DOHH2 (cell line): ENCODE data around the gene BEX1.

Source experiments
- H3F3A ChIP-seq: fragments of 200-600 bp; sonication (generic), shearing (Covaris generic); 2 replicates; pipeline ENCODE4 v1.6.0; 2016; ENCODE audit warnings: antibody characterized with exemption, mild to moderate bottlenecking; ENCODE audit not compliant: control insufficient read depth, insufficient read depth
- H3K27ac ChIP-seq: fragments of 200-600 bp; sonication (generic); 2 replicates; pipeline ENCODE4 v1.5.1; 2014; ENCODE audit warnings: low read depth, mild to moderate bottlenecking, low read length, moderate library complexity
- H3K27me3 ChIP-seq: fragments of 200-600 bp; sonication (generic); 2 replicates; pipeline ENCODE4 v1.6.1; 2014; ENCODE audit warnings: mild to moderate bottlenecking, low read length, mixed read lengths; ENCODE audit not compliant: control insufficient read depth
- H3K36me3 ChIP-seq: fragments of 200-600 bp; sonication (generic); 2 replicates; pipeline ENCODE4 v1.6.1; 2014; ENCODE audit warnings: mild to moderate bottlenecking, low read length, moderate library complexity, mixed read lengths; ENCODE audit not compliant: control insufficient read depth
- H3K4me1 ChIP-seq: fragments of 200-600 bp; sonication (generic); 2 replicates; pipeline ENCODE4 v1.6.1; 2014; ENCODE audit warnings: mild to moderate bottlenecking, low read length, mixed read lengths; ENCODE audit not compliant: control insufficient read depth
- H3K4me2 ChIP-seq: fragments of 200-600 bp; sonication (generic); 2 replicates; pipeline ENCODE4 v1.6.0; 2014; ENCODE audit warnings: mild to moderate bottlenecking, low read length, moderate library complexity
- H3K4me3 ChIP-seq: fragments of 200-600 bp; sonication (generic); 2 replicates; pipeline ENCODE4 v1.5.1; 2014; ENCODE audit warnings: mild to moderate bottlenecking, low read length, mixed read lengths
- H3K79me2 ChIP-seq: fragments of 200-600 bp; sonication (generic); 2 replicates; pipeline ENCODE4 v1.6.1; 2014; ENCODE audit warnings: mild to moderate bottlenecking, low read length, mixed read lengths; ENCODE audit not compliant: control insufficient read depth
- H3K9me2 ChIP-seq: fragments of 200-600 bp; sonication (generic); replicated peaks from 2 replicates; pipeline ENCODE4 v1.6.1; 2014; ENCODE audit warnings: mild to moderate bottlenecking, low read length, mixed read lengths; ENCODE audit not compliant: control insufficient read depth
- H3K9me3 ChIP-seq: fragments of 200-600 bp; sonication (generic); 2 replicates; pipeline ENCODE4 v1.6.1; 2014; ENCODE audit warnings: antibody characterized with exemption, low read length, mixed read lengths; ENCODE audit not compliant: control insufficient read depth, insufficient read depth
- H4K20me1 ChIP-seq: fragments of 200-600 bp; sonication (generic); 2 replicates; pipeline ENCODE4 v1.6.0; 2014; ENCODE audit warnings: low read depth, mild to moderate bottlenecking, antibody characterized with exemption, low read length, moderate library complexity; ENCODE audit not compliant: control insufficient read depth, insufficient read depth
- EZH2phosphoT487 ChIP-seq: fragments of 200-600 bp; sonication (generic); IDR thresholded peaks from 2 replicates; pipeline ENCODE4 v1.6.1; 2017; ENCODE audit warnings: borderline replicate concordance, mild to moderate bottlenecking, antibody characterized with exemption, low read length, moderate library complexity, mixed read lengths
- TF ChIP-seq, protein P1 (sequence below): fragments of 200-600 bp; sonication (generic); IDR thresholded peaks from one replicate; pipeline ENCODE4 v1.5.1; 2014; ENCODE audit warnings: antibody characterized with exemption, mild to moderate bottlenecking, low read depth, low read length; ENCODE audit not compliant: poor library complexity, severe bottlenecking

BEX1 gene

DNA sequence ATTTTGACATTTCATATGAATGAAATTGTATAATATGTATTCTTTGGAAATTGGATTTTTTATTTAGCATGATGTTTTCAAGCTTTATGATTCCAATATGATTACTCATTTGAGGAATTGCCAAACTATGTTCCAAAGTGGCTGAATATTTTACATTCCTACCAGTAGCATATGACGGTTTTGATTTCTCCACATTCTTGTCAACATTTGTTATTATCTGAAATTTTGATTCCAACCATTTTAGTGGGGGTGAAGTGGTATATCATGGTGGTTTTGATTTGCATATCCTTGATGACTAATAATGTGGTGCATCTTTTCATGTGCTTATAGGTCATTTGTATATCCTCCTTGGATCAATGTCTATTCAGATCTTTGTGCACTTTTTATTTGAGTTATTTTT, 2.6 kb upstream of the BEX1 start:
- no peaks in the 10 kb centered on the region for H3K9me2 ChIP-seq

GRCh38 chrX:103063191-103063845, 653 bp downstream of the BEX1 start:
- no peaks in the 10 kb centered on the region for H3K79me2 ChIP-seq
- no peak overlapping the region for H3K4me3 ChIP-seq
- no peaks in the 10 kb centered on the region for H3K9me2 ChIP-seq
- H4K20me1 ChIP-seq = no peaks in the 10 kb centered on the region
- no peak overlapping the region for H3K4me2 ChIP-seq
- H3K27ac ChIP-seq = no peak overlapping the region
- H3K9me3 ChIP-seq = no peaks in the 10 kb centered on the region
- TF ChIP-seq, protein P1, sequence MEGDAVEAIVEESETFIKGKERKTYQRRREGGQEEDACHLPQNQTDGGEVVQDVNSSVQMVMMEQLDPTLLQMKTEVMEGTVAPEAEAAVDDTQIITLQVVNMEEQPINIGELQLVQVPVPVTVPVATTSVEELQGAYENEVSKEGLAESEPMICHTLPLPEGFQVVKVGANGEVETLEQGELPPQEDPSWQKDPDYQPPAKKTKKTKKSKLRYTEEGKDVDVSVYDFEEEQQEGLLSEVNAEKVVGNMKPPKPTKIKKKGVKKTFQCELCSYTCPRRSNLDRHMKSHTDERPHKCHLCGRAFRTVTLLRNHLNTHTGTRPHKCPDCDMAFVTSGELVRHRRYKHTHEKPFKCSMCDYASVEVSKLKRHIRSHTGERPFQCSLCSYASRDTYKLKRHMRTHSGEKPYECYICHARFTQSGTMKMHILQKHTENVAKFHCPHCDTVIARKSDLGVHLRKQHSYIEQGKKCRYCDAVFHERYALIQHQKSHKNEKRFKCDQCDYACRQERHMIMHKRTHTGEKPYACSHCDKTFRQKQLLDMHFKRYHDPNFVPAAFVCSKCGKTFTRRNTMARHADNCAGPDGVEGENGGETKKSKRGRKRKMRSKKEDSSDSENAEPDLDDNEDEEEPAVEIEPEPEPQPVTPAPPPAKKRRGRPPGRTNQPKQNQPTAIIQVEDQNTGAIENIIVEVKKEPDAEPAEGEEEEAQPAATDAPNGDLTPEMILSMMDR = no peak
- no peak for TF ChIP-seq EZH2phosphoT487
- no peaks in the 10 kb centered on the region for H3K4me1 ChIP-seq
- no peaks in the 10 kb centered on the region for H3F3A ChIP-seq
- H3K36me3 ChIP-seq = no peaks in the 10 kb centered on the region
- no peaks in the 10 kb centered on the region for H3K27me3 ChIP-seq

More for the DNA sequence above, 2.6 kb upstream of the BEX1 start:
- Histone ChIP-seq H3K4me2 (no peak overlapping the region), H3K4me1 (no peaks in the 10 kb centered on the region), H3F3A (no peaks in the 10 kb centered on the region), H3K4me3 (no peak overlapping the region), H4K20me1 (no peaks in the 10 kb centered on the region), H3K9me3 (no peaks in the 10 kb centered on the region), H3K79me2 (no peaks in the 10 kb centered on the region), H3K36me3 (no peaks in the 10 kb centered on the region), H3K27ac (no peak overlapping the region), H3K27me3 (no peaks in the 10 kb centered on the region)
- no peak for TF ChIP-seq EZH2phosphoT487
- TF ChIP-seq, protein P1 = no peak

DNA sequence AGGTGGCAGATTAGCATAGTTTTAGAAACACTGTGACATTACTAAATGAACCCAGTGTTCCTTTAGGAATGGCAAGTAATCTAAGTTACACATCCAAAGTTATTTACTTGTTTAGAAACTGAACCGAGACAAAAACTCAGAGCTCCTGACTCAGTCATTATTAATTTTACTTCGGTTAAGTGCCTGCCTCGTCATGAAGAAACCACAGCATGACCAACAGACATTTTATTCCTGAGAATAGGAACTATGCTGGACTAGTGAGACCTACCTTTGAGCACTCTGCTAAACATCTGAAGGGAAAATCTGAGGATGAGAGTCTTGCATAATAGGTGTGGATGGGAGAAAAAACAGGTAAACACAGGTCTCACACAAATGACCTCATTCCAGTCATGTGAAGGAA, 2.5 kb downstream of the BEX1 start:
- Histone ChIP-seq H3K4me2 (no peak overlapping the region), H3K36me3 (no peaks in the 10 kb centered on the region), H3K4me1 (no peaks in the 10 kb centered on the region), H3K9me2 (no peaks in the 10 kb centered on the region), H3K27me3 (no peaks in the 10 kb centered on the region), H4K20me1 (no peaks in the 10 kb centered on the region), H3F3A (no peaks in the 10 kb centered on the region), H3K27ac (no peak overlapping the region), H3K9me3 (no peaks in the 10 kb centered on the region), H3K4me3 (no peak overlapping the region), H3K79me2 (no peaks in the 10 kb centered on the region)
- TF ChIP-seq EZH2phosphoT487 = no peak
- TF ChIP-seq, protein P1 = no peak
